GM23338 (cell line): Measurements from ENCODE around the gene GPR142. TPM values are rescaled to one million over a fixed set of nuclear protein-coding genes. Genes with fewer than 3 reads are reported as not detected.

Source experiments
- ETS1 ChIP-seq: IDR thresholded peaks from 2 replicates; pipeline ENCODE4 v1.6.1; 2016; ENCODE audit warnings: antibody characterized with exemption
- EZH2phosphoT487 ChIP-seq: fragments of 200-600 bp; sonication (generic); IDR thresholded peaks from one replicate; pipeline ENCODE4 v1.8.1; 2018; ENCODE audit warnings: antibody characterized with exemption; ENCODE audit not compliant: unreplicated experiment
- REST ChIP-seq: IDR thresholded peaks from one replicate; pipeline ENCODE4 v1.6.1; 2018; ENCODE audit warnings: antibody characterized with exemption; ENCODE audit not compliant: unreplicated experiment
- STAT1 ChIP-seq: IDR thresholded peaks from one replicate; pipeline ENCODE4 v1.6.1; 2016; ENCODE audit warnings: antibody characterized with exemption; ENCODE audit not compliant: unreplicated experiment
- ZNF114 ChIP-seq: fragments of 250-450 bp; sonication (Bioruptor Pico); IDR thresholded peaks from 2 replicates; pipeline ENCODE4 v1.5.0; 2020; ENCODE audit warnings: mild to moderate bottlenecking, moderate library complexity
- ZNF462 ChIP-seq: fragments of 250-450 bp; sonication (Bioruptor Pico); IDR thresholded peaks from 2 replicates; pipeline ENCODE4 v1.5.0; 2020; ENCODE audit warnings: mild to moderate bottlenecking, moderate library complexity
- polyA plus RNA-seq: library from polyadenylated mRNA; unstranded; fragments of >200 nt; fragmentation: Nextera tagmentation; extraction: Ambion mirVana; gene quantifications from 2 replicates; pipeline ENCODE4 v1.2.1, GENCODE V29; 2016
- total RNA-seq: library from RNA; depleted of rRNA; stranded (reverse); fragments of >200 nt; shearing (Covaris generic); gene quantifications from 2 replicates; pipeline ENCODE4 v1.2.3, GENCODE V29; 2014

Gene GPR142
- total and polyA plus RNA-seq, 2 experiments from 2014 or later = not detected

- TF ChIP-seq ZNF462 (no peak), ZNF114 (no peak), REST (no peak), ETS1 (no peak), EZH2phosphoT487 (no peak), STAT1 (no peak)
Observed at GRCh38 chr17:74389937-74390679, 22.8 kb downstream of the GPR142 start (continued).
